22Rv1 (cell line): Measurements from ENCODE around the gene REST.

Experiments
- ZFX ChIP-seq: fragments of 450-650 bp; IDR thresholded peaks from 2 replicates; pipeline ENCODE4 v1.6.1; 2017; ENCODE audit warnings: antibody characterized with exemption, borderline replicate concordance
- TF ChIP-seq, protein P1 (sequence below): fragments of 450-650 bp; IDR thresholded peaks from 2 replicates; pipeline ENCODE4 v1.5.1; 2017; ENCODE audit warnings: mild to moderate bottlenecking

DNA sequence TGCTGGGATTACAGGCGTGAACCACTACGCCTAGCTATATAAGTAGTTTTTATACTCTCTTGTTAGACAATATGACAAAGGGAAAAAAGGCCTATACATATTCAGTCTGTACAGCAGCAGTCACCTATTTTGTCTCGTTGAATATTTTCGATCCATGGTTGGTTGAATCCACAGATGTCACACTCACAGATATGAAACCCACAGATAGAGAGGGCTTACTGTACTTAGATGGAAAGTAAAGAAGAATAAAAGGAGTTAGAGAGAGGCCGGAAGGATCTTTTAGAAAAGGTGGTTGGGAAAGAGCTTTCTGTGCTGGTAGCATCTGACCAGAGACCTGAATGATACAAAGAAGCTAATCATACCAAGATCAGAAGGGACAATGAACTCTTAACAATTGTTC lies 47.9 kb upstream of the REST start:
- TF ChIP-seq ZFX = no peak
- TF ChIP-seq, protein P1, sequence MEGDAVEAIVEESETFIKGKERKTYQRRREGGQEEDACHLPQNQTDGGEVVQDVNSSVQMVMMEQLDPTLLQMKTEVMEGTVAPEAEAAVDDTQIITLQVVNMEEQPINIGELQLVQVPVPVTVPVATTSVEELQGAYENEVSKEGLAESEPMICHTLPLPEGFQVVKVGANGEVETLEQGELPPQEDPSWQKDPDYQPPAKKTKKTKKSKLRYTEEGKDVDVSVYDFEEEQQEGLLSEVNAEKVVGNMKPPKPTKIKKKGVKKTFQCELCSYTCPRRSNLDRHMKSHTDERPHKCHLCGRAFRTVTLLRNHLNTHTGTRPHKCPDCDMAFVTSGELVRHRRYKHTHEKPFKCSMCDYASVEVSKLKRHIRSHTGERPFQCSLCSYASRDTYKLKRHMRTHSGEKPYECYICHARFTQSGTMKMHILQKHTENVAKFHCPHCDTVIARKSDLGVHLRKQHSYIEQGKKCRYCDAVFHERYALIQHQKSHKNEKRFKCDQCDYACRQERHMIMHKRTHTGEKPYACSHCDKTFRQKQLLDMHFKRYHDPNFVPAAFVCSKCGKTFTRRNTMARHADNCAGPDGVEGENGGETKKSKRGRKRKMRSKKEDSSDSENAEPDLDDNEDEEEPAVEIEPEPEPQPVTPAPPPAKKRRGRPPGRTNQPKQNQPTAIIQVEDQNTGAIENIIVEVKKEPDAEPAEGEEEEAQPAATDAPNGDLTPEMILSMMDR = no peak
